ENCODE measurements around the gene SEC23B.
"Not testable (repeated sequence)": the region's sequence is repeated elsewhere in the genome, so short reads cannot be mapped to it uniquely, and the experiment has no call there.

Gene SEC23B

DNA sequence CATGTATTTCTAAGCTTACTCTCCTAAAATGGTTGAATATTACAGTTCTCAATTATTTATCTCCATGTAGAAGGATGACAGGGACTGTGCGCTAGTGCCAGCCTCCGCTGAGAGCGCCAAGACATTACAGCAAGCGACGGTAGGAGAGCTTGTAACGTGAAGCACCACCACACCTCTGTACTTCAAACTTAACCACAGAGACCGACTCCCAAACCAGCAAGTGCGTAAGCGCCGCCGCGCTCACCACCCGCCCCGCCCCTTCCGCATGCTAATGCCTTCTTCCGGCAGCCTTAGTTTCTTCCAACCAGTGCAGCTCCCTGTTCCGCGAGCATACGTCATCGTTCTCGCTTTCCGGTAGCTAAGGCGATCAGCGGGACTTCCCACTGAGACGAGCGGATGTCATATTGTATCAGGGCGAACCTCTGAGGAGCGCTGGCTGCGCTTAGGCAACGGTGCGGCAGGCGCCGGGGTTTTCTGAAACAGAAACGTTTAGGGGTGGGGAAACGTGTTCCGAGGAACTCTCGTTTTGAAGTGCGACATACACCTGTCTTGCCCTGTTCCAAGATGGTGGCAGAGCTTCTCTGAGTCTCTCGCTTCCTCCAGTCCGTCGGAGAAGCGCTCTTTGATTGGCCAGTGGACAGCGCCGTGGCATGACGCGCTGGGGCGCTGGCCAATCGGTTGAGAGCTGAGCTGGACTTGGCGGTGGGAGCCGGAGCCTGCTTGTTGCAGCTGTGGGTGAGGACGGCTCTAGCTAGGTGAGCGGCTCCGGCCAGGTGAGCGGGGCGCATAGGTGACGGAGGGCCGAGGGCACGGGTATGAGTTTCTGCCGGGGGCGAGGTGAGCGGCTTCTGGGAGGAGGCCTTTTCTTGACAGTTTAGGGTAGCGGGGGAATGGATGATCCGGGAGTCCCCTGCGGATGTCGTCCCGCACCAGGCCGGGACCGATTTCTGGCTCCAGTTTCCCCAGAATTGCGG is at the start of gene SEC23B:
Gene SEC23B (plus strand): TSS at position 723 of the 974 bp plus-strand sequence. CDS start 2,896 bp downstream, outside the sequence.
- peak; percentile 99 for DNase-seq

DNA sequence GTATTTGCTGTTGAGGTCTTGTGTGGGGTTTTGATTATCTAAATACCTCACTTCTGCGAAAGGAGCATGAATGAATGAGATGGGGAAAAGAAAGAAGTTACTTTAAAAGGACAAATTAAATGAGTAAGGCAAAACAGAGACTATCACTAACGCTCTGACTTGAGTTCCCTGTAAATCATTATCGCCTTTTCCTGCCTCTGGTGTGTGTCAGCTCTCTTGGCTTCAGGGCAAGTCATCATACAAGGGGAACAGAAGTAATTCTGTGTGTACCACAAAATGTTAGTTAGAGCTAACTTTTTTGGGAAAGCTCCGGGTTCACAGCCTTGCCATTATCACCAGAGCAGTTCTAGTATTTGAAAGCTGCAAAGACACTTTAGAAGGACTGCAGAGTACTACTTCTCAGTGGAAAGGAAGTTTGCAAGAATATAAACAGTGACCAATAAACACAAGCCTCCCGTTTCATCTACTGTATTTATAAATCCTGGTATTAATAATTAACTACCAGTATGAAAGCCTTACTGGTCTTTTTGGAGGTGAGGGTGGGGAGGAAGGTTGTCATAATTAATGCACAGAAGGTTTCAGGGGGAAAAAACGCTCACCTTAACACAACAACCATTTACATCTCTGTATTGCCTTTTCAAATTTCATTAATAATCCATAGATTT is 42.1 kb upstream of the SEC23B start:
- DNase-seq, result peak; percentile 39

DNA sequence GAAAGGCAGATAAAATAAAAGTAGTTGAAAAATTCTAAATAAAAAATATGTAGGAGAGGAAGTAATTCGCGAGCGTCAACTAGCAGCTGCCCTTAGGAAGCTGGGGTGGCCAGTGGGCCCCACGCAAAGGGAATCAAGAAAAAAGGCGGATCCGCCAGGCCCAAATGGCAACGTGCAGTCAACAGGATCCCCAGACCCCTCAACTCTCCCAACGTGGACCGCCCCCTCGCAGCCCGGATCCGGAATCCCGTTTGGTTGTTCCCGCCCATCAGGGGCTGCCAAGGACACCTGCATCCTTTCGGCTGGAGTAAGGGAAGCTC is 41.2 kb upstream of the SEC23B start:
- no peak for DNase-seq

DNA sequence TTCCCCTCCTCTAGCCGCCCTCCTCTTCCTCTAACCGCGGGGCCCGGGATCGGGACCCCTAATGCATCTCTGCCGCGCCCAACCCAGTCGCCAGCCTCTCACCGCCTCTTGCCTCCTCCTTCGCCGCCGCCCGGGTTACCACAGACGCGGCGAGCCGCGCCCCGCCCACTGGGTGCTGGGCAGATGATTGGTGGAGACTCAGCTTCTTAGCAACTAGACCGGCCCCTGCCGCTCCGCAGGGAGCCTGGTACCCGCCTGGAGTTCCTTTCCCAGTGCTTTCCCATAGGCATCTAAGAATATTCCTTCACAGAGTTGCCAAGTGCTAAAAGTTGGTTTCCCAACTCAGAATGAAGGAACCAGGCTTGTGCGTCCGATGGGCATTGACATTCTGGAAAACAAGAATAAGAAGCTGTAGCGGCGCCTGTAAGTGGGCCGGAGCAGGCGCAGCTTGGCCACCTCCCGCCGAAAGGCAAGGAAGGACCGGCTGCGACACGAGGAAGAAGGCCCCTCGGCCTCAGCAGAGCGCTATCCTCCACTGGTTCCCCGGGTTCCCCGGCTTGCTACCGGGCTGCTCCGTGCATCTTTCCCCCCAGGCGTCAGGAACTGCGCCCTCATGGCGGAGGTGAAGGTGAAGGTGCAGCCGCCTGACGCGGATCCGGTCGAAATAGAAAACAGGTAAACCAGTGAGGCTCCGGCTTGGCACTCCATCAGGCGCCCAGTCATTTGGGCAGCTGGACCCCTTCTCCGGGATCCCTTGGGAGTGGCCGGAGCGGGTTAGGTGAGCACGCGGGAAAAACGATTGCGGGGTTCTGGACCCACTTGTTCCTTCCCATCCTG is 40.6 kb upstream of the SEC23B start, which contains the start of the genes DZANK1 and POLR3F:
Gene DZANK1 (minus strand): TSS at position 137 of the 837 bp plus-strand sequence. CDS start 1,672 bp downstream, outside the sequence.
Gene POLR3F (plus strand): TSS at position 497 of the 837 bp plus-strand sequence. CDS start 117 bp downstream, at position 614.
- DNase-seq, result peak; percentile 99

DNA sequence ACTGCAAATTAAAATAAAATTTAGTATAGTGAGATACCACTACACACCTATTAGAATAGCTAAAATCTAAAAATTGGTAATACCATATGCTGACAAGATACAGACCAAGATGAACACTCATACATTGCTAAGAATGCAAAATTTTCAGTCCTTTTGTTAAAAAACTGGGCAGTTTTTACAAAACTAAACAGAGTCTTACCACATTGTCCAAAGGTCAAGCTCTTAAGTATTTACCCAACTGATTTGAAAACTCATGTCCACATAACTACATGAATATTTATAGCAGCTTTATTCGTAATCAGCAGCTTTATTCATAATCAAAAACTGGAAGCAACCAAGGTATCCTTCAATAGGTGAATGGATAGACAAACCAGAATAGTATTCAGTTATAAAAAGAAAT is 30.5 kb upstream of the SEC23B start:
- peak; percentile 8 for DNase-seq

DNA sequence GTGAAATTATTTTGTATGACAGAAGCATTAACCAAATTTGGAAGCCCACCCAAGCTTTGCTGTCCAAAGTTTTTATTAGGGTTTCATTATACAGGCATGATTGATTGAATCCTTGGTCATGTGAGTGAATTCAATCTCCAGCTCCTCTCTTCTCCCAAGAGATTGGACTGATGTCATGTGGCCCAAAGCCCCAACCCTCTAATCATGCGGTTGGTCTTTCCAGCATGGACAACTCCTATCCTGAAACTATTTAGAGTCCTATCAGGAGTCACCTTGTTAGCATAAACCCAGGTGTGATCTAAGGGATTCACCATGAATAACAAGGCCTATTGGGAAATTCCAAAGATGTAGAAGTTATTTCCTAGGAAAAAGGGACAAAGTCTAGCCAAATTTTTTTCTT is 29.9 kb upstream of the SEC23B start:
- no peak for DNase-seq

DNA sequence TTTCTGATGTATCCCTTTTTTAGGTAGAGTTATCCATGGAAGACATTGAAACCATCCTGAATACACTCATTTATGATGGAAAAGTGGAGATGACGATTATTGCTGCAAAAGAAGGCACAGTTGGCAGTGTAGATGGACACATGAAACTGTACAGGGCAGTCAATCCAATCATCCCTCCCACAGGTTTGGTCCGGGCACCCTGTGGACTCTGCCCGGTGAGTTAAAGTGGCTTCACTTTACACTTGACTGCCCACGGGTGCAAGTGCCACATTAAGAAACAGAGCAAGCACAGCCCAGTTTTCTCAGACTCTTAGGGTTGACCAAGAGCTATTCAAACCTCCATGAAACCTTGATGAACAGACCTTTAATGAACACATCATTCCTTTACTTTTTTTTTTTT is 26.1 kb upstream of the SEC23B start:
- DNase-seq, result no peak

DNA sequence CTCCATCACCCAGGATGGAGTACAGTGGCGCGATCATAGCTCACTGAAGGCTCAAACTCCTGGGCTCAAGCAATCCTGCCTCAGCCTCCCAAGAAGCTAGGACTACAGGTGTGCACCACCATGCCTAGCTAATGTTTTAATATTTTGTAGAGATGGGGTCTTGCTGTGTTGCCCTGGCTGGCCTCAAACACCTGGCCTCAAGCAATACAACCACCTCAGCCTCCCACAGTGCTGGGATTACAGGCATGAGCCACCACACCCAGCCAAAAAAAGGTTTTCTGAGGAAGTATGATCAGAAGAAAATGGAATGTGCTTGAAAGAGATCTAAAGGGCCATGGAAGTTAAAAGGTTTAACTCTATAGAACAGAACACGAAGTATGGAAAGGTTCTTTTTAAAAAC is 19.4 kb upstream of the SEC23B start:
- DNase-seq, result no peak

DNA sequence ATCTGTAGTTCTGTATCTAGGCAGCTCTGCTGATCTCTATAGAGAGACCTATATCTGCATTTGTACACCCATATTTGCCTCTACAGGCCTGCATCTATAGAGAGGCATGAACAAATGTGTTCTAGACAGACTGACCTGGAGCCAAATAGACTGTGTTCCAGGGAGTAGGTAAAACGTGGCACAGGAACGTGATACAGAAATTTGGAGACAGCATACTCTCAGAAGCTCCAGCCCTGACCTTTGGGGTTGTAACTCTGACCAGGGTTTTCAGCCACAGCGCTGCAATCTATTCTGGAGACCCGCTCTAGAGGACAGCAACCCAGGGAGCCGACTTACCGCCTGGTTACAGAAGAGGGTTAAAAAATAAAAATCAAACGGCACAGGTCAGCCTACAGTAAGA is 11.7 kb upstream of the SEC23B start:
- peak; percentile 40 for DNase-seq

DNA sequence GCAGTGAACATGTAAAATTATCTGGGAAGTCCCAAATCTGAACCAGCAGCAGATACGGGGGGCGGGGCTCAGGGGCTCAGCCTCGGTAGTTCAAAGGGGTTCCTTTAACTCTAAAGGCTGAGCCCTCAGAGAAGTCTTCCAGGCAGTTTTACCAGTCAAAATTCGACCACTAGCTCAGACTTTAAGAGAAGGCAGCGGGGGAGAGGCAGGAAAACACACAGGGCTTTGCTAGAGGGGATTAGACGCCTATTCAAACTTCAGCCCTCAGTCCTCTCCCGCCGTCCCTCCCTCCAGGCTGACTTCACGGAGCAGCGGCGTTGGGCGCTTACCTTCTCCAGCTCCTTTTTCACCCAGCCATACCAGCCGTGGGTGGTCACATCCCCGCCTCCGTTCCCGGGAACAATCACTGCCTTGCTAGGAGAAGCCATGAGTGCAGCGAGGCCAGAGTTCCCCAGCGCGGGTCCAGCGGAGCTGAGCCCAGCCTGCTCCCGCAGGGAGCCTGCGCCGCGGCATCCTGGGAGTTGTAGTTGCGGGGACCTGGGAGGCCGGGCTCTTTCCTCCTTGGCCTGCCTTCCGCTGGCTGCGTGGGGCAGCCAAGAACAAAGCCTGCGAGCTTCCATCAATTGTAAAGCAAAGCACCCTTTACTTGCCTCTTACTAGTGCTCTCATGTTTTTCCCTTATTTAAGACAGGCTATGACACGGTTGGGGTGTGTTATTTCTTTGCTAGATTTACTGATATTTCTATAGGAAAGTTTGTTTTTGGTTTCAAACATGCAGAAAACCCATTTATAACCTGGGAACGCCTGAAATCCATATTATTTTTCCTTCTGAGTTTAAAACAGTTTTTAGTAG is 10.8 kb upstream of the SEC23B start, which contains the start of gene RBBP9:
Gene RBBP9 (minus strand): TSS at position 486 of the 853 bp plus-strand sequence. CDS start 58 bp downstream, at position 428.
- peak; percentile 90 for DNase-seq

DNA sequence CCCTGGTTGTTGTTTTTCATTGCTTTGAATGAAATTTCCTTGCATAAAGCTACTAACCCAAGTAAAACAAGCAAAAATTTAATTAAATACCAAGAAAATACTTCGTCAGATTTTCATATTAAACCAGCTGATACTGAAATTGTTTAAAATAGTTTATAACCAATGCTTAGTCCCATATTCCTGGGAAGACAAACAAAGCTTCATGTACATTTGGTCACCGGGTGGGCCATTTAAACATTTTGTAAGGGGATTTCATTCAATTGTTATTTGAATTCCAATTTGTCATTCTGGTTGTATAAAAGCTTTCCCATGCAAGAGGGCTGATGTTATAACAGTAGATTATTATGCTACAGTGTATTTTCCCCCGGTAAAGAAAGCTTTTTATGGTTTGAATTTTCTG is 10.1 kb upstream of the SEC23B start:
- DNase-seq, result no peak

DNA sequence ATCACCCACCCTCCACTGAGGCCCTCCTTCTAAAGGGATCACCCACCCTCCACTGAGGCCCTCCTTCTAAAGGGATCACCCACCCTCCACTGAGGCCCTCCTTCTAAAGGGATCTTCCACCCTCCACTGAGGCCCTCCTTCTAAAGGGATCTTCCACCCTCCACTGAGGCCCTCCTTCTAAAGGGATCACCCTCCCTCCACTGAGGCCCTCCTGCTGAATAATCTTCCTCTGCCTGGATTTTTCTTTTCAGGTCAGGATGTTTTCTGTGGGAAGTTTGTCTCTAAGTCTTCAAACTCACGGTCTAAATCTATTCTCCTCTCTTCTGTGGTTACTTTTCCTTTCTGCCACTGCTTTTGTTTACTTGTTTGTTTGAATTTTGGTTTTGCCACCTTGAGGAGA is 6.1 kb upstream of the SEC23B start:
- DNase-seq, result not testable (repeated sequence)

DNA sequence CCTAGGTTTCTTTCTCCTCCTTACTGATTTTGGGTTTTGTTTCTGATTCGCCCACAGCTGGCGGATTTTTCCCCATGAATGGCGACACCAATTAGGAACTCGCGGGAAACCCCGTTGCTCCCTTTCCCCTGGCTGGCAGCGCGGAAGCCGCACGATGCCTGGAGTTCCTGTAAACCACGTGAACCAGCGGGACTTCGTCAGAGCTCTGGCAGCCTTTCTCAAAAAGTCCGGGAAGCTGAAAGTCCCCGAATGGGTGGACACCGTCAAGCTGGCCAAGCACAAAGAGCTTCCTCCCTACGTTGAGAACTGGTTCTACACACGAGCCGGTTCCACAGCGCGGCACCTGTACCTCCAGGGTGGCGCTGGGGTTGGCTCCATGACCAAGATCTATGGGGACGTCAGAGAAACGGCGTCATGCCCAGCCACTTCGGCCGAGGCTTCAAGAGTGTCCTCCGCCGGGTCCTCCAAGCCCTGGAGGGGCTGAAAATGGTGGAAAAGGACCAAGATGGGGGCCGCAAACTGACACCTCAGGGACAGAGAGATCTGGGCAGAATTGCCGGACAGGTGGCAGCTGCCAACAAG is 3.2 kb upstream of the SEC23B start:
- DNase-seq, result no peak

DNA sequence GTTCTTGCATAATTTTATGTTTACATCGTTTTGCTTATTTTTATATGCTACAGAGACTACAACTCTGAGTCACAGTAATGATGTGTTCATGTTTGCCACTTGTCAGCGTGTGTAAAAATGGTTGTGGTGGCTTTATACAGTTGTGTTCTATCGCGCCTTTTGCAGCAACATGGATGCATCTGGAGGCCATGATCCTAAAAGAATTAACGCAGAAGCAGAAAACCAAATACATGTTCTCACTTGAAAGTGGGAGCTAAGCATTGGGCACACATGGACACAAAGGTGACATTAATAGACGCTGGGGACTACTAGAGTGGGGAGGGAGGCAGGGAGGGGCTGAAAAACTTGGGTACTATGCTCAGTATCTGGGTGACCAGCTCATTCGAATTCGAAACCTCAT is 996 bp upstream of the SEC23B start:
- DNase-seq, result peak; percentile 64

DNA sequence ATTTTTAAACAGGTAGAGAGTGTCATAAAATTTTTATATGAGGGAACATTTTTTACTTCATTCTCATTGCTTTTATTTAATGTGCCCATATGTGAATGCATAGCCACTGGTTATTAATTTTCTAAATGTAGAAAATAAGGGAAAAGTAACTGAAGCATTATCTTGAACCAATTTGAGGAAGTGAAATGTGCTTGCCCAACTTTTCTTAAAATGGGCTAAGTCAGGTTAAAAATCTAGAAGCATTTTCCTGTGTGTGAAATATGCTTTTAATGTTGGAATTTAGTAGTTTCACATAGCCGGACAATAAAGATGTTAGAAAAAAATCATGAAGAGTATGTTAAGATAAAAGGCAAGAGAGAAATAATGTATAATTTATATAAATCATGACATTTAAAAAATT is 3.8 kb downstream of the SEC23B start:
- DNase-seq, result no peak

DNA sequence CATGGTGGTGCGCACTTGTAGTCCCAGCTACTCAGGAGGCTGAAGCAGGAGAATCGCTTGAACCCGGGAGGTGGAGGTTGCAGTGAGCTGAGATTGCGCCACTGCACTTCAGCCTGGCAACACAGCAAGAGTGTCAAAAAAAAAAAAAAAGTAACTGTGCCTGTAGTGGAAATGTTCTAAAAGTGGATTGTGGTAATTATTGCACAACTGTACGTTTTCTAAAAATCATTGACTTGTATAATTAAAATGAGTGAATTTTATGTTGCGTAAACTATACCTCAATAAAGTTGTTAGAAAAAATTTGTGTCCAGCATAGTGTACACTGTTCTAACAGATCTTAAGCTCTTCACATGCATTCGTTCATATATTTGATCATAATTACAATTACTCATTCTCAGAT is 5.5 kb downstream of the SEC23B start:
- no peak for DNase-seq

DNA sequence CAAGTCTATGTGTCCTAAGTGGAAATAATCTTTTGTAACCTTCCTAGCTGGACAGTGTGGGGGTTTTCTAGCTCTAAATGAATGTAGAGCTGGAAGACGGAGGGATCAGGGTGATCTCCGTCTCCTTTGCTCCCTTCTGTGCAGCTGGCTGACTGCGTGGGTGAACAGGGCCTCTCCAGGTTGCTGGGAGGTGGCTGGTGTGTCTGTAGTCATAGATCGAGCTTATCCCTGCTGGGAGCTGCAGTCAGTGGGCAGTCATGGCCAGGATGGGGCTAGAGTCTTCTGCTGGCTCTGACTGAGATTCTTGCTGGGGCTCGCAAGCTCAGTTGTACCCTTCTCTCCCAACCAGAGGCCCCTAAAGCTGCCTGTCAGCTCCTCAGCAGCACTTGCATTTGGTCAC is 6.4 kb downstream of the SEC23B start:
- DNase-seq, result no peak

DNA sequence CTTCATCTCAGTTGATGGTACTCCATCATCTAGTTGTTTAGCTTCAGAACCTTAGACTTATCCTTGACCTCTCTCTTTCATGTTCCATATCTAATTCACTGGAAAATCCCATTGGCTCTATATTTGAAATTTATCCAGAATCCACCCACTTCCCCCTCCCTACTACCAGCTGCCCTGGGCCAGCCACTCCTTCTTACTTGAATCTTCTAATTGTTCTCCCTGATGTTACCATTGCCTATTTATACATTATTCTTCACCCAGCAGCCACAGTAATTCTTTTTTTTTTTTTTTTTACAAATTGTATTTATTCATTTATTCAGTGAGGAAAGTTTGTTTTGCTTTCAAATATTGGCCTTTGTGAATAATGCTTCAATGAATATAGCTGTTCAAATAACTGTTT is 8.2 kb downstream of the SEC23B start:
- DNase-seq, result no peak

DNA sequence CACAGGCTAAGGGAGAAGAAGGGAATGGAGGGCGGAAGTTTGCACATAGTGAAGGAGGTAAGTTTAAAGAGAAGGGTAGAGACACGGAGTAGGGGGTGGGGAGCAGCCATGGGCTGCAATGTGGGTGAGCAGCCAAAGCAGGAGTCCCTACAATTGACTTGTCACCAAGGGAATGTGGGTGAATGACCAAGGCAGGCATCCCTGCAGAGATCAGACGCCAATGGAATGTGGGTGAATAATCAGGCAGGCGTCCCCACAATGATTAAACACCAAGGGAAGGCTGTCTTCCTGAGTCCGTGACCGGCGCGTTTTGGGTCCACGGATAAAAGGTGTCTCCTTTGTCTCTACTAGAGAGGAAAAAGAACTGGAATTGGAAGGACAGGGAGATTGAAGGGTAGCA is 14.3 kb downstream of the SEC23B start:
- not testable (repeated sequence) for DNase-seq

DNA sequence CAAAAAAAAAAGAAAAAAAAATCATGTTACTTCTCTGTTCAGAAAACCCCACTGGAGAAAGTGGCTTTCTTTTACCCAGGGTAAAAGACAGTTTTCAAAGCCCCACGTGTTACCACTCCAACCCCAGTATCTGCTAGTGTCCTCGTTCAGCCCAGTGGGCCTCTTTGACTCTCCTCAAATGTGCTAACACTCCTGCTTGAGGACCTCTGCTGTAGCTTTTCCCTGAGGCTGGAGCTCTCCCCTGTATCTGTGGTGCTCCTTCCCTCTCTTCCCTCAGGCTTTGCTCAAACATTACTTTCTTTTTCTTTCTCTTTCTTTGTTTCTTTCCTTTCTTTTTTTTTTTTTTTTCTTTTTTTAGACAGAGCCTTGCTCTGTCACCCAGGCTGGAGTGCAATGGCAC is 15.3 kb downstream of the SEC23B start:
- DNase-seq, result no peak

DNA sequence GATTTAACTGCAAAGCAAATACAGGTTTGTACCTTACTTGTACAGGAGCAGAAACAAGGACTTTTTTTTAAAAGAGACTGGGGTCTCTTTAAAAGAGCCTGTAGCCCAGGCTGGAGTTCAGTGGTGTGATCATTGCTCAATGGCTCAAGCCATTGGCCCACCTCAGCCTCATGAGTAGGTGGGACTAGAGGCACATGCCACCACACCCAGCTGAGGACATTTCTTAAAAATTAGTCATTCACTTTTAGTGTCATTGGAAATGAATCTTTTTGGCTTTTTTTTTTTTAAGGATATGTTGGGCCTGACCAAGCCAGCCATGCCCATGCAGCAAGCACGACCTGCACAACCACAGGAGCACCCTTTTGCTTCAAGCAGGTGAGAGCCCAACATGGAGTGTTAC is 16.9 kb downstream of the SEC23B start:
- DNase-seq, result no peak

DNA sequence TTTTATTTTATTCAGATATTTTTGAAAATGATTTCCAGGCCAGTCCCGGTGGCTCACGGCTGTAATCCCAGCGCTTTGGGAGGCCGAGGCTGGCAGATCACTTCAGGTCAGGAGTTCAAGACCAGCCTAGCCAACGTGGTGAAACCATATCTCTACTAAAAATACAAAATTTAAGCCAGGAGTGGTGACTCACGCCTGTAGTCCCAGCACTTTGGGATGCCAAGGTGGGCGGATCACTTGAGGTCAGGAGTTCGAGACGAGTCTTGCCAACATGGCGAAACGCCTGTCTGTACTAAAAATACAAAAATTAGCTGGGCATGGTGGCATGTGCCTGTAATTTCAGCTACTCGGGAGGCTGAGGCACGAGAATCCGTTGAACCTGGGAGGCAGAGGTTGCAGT is 19.0 kb downstream of the SEC23B start:
- not testable (repeated sequence) for DNase-seq
